Endothelial cell of umbilical vein (primary cell): ENCODE data around the gene TTC21B.

Experiments
- CTCF ChIP-seq, 2 donors: IDR thresholded peaks; 1 replicate in 1 of 2; 2 replicates in 1 of 2; pipeline ENCODE4 v1.5.1; 2011; ENCODE audit warnings: low read length in 2 of 2, mild to moderate bottlenecking in 2 of 2, moderate library complexity in 2 of 2, control low read depth in 1 of 2, inconsistent platforms in 1 of 2, low read depth in 1 of 2; ENCODE audit not compliant: insufficient read depth in 1 of 2; ENCODE audit errors: extremely low read depth in 1 of 2
- EZH2 ChIP-seq: IDR thresholded peaks from 2 replicates; pipeline ENCODE4 v1.6.1; 2012; ENCODE audit warnings: borderline replicate concordance, low read depth, mild to moderate bottlenecking, moderate library complexity, low read length, inconsistent platforms; ENCODE audit not compliant: severe bottlenecking
- TF ChIP-seq, protein P1 (sequence below): IDR thresholded peaks from 2 replicates; pipeline ENCODE4 v1.6.1; 2011; ENCODE audit not compliant: insufficient read depth, insufficient read length

DNA sequence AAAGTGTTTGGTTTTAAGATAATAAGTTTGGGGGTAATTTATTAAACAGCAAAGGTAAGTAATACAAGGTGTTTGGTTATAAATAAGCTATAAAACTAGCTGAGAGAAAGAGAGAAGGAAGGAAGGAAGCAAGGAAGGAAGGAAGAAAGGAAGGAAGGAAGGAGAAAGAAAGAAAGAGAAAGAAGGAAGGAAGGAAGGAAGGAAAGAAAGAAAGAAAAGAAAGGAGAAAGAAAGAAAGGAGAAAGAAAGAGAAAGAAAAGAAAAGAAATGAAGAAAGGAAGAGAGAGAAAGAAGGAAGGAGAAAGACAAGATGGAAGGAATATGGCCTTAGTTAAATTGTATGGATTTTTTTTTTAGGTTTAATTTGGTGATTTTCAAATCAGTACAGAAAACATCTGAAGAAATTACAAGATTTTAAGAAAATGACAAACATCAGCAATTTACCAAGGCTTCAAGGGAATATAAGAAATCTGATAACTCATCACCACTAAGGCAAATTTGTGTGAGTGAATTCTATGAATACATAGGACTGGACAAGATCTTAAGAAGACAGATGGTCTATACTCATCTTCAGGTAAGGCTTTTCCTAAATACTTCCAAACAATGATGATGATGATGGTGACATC is 113.1 kb downstream of the TTC21B start:
- TF ChIP-seq CTCF (IDR thresholded peaks at IDR 0.05; ENCODE audit: extremely low read depth in 1 of 2, insufficient read depth in 1 of 2, low read depth in 1 of 2, low read length in 2 of 2) (no peak), EZH2 (no peak)
- TF ChIP-seq, protein P1, sequence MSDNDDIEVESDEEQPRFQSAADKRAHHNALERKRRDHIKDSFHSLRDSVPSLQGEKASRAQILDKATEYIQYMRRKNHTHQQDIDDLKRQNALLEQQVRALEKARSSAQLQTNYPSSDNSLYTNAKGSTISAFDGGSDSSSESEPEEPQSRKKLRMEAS = no peak
